GM20000 (cell line): Measurements from ENCODE around the gene GNGT1.

Source experiments
- DNase-seq: peaks from one replicate; pipeline ENCODE4 v3.0.0; 2012; ENCODE audit warnings: low spot score
- TF ChIP-seq, protein P1 (sequence below): IDR thresholded peaks from 2 replicates; pipeline ENCODE4 v1.5.1; 2012; ENCODE audit warnings: mild to moderate bottlenecking, control low read depth; ENCODE audit errors: extremely low read depth, missing control alignments

The GNGT1 gene

DNA sequence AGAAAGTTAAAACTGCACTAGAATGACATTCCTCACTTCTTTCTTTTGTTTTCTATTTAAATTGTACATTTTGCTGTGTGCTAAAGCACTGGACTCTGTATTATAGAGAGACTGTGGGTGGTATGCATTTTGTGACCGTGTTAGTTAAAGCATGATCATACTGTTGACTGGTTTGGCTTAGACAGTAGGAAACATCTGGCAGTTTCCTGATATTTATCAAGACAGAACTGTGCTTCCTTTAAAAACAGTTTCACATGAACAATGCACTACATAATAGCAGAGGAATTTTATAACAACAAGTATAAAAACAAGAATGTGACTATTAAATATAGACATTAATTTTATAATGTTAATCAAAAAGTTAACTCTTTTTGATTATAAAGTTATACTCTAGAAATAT, 38.3 kb downstream of the GNGT1 start:
- TF ChIP-seq, protein P1, sequence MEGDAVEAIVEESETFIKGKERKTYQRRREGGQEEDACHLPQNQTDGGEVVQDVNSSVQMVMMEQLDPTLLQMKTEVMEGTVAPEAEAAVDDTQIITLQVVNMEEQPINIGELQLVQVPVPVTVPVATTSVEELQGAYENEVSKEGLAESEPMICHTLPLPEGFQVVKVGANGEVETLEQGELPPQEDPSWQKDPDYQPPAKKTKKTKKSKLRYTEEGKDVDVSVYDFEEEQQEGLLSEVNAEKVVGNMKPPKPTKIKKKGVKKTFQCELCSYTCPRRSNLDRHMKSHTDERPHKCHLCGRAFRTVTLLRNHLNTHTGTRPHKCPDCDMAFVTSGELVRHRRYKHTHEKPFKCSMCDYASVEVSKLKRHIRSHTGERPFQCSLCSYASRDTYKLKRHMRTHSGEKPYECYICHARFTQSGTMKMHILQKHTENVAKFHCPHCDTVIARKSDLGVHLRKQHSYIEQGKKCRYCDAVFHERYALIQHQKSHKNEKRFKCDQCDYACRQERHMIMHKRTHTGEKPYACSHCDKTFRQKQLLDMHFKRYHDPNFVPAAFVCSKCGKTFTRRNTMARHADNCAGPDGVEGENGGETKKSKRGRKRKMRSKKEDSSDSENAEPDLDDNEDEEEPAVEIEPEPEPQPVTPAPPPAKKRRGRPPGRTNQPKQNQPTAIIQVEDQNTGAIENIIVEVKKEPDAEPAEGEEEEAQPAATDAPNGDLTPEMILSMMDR, result no peak
- DNase-seq, result no peak

DNA sequence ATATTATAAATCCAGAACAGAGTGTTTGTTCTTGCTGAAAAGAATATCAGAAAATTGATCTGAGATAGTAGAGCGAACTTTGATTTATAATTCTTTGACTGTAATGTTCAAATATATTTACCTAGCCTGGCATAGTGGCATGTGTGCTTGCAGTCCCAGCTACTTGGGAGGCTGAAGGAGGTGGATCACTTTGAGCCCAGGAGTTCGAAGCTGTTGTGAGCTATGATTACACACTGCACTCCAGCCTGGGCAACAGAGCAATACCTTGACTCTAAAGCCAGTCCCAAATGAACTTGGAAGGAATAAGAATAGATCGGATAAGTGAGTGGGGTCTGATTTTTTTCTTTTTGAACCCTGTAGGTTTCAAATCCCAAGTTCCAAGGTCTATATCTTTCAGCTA, 38.7 kb downstream of the GNGT1 start:
- DNase-seq, result no peak
- TF ChIP-seq, protein P1, result no peak

DNA sequence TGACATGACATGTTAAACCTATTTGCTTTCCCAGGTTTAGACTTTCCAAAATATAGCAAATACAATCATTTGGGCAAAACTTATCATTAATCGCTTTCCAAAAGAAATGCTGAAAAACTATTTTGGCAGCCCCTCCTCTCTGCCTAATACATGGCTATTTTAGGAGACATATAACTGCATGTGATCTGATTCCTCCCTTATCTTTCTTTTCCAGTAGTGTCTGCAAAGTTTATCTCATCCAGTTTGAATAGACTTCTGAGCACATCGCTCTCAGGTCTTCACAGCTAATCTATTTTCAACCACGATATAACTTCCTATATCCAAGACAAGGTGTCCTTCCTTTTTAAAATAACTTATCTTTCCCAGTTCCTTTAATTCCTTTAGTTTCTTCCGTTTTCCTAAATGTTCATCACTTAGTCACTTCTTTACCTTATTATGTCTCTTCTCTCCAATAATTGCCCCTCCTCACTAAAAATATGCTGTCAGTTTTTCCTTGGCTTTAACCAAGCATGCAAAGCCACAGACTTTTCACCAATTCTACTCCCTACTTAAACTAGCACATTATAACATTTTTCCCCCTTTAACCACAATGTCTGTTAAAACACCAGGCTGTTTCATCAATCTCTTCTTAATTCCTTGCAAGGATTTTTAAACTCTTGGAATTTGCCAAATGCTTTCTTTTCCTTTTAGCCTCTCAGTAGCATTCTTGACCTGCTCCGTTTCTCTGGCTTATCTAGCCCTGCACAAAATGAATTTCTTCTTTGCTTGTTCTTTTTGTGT, 39.6 kb downstream of the GNGT1 start:
- no peak for DNase-seq
- TF ChIP-seq, protein P1, result no peak

DNA sequence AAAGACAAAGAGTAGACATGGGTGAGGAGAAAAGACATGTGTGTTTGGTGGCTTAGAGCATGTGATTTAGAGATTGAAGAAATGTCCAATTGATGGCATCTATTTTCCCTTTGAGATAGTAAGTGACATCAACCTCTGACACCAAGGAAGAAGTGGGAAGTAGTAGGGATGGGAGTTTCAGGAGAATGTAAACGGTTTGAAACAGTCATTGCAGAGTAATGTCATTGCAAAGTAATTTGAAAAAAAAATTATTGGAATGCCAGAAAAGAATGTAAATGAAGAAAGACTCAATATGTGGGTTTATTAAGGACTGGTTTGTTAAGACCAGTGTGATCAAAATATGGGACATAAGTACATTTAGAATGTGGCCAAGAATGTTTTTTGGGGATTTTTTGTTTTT, 41.7 kb downstream of the GNGT1 start:
- DNase-seq, result no peak
- TF ChIP-seq, protein P1, result no peak

DNA sequence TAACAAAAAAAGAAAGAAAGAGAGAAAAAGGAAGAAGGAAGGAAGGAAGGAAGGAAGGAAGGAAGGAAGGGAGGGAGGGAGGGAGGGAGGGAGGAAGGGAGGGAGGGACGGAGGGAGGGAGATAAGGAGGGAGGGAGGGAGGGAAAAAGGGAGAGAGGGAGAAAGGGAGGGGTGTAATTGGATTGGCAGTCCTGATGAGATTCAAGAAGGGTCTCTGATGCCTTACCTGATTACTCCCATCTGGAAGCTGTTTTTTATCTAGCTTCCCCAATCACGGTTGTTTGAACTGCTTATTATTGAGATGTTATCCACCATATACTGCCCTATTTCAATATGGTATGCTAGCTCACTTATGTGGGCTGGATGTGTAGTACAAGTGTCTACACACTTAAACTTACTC, 42.5 kb downstream of the GNGT1 start:
- no peak for DNase-seq
- TF ChIP-seq, protein P1, result no peak

DNA sequence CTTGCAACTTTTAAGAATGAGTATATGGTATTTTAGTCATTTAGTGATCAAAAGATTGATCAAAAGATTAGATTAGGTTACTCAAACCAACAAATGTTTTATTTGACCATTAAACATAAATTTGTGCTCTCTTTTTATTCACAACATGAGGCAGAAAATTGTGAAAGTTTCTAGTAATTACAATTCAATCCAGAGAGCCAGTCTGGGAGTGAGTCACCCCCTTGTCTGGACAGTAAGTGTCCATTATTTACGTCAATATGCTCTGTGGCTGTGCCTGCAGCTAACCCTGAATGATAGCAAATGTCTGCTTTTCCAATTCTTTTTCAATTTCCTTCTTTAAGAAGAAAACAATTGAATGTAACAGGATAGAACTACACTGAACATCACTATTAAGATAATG, 43.1 kb downstream of the GNGT1 start:
- no peak for DNase-seq
- TF ChIP-seq, protein P1, result no peak

DNA sequence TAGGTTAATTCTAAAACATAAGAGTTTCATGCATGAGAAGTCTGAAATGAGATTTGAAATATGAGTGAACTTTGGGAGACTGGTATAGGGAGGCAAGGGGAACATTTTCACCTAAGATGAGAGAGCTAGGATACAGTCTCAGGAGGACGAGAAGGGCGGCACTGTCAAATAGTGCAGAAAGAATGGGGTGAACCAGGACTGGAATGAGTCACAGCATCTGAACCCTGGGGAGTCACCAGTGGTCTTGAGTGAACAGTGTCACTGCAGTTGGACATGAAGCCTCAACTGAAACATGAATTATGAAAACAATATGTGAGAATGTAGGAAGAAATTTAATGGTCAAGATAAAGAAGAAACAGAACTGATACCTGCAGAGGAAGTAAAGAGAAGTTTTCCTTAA, 48.9 kb downstream of the GNGT1 start:
- TF ChIP-seq, protein P1, result no peak
- DNase-seq, result no peak
